ENCODE measurements around the gene ADAMTS7.
"Not testable (repeated sequence)": the region's sequence is repeated elsewhere in the genome, so short reads cannot be mapped to it uniquely, and the experiment has no call there.

Gene ADAMTS7

DNA sequence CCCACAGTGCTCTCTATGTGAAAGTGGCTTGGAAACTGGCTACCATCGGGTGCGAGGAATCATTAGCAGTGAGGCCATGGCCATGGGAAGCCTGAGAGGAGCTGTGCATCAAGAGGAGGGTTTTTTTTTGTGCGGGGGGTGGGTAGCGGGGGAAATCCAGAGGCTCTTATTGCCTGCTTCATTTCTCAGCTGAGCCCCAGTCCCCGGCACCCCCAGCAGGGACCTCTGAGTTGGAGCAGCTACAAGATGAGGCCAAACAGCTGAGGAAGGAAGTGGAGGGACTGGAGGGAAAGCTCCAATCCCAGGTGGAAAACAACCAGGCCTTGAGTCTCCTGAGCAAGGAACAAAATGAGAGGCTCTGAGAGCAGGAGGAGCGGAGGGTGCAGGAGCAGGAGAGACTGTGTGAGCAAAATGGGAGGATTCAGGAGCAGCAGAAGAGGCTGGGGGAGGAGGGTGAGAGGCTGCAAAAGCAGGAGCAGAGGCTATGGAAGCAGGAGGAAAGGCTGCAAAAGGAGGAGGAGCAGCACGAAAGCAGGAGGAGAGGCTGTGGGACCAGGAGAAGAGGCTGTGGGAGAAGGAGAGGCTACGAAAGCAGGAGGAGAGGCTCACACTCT is 76.7 kb downstream of the ADAMTS7 start:
- no peak for DNase-seq

DNA sequence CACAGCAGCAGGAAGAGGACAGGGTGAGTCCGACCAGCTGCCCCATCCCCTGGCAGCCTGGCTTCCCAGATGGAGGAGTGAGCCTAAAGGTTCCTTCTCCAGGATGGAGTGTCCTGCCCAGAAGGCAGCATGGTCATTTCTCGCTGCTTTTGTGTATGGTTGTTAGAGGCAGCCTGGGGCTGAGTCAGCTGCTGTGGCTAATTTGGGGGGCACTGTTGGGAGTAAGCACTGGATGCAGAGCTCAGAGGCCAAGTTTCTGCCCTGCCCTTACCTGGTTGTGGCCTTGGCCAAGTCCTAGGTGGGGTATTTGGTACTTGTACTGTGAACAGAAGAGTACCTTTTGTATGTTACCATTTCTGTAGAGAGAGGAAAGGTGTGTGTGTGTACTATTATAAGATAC is 78.6 kb downstream of the ADAMTS7 start:
- no peak for DNase-seq
- Histone ChIP-seq H3K36me3 (replicated peaks) (no peaks in the 10 kb centered on the region), H3K27ac (no peak overlapping the region), H3K4me3 (ENCODE audit: low read depth, low read length) (no peak overlapping the region), H3K27me3 (replicated peaks) (no peaks in the 10 kb centered on the region)
- in situ Hi-C loops (cut with HindIII; ENCODE audit: low pct_ligation_motif_present, low sequenced_read_pairs) = no loop called here
- TF ChIP-seq, protein P1, sequence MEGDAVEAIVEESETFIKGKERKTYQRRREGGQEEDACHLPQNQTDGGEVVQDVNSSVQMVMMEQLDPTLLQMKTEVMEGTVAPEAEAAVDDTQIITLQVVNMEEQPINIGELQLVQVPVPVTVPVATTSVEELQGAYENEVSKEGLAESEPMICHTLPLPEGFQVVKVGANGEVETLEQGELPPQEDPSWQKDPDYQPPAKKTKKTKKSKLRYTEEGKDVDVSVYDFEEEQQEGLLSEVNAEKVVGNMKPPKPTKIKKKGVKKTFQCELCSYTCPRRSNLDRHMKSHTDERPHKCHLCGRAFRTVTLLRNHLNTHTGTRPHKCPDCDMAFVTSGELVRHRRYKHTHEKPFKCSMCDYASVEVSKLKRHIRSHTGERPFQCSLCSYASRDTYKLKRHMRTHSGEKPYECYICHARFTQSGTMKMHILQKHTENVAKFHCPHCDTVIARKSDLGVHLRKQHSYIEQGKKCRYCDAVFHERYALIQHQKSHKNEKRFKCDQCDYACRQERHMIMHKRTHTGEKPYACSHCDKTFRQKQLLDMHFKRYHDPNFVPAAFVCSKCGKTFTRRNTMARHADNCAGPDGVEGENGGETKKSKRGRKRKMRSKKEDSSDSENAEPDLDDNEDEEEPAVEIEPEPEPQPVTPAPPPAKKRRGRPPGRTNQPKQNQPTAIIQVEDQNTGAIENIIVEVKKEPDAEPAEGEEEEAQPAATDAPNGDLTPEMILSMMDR (IDR thresholded peaks at IDR 0.05; ENCODE audit: low read depth, low read length, missing control alignments) = no peak

More for the DNA sequence above, 76.7 kb downstream of the ADAMTS7 start:
- Histone ChIP-seq H3K27ac (no peak overlapping the region), H3K27me3 (replicated peaks) (no peaks in the 10 kb centered on the region), H3K36me3 (replicated peaks) (no peaks in the 10 kb centered on the region), H3K4me3 (ENCODE audit: low read depth, low read length) (no peak overlapping the region)
- TF ChIP-seq, protein P1 (IDR thresholded peaks at IDR 0.05; ENCODE audit: low read depth, low read length, missing control alignments) = no peak
- in situ Hi-C loops (cut with HindIII; ENCODE audit: low pct_ligation_motif_present, low sequenced_read_pairs) = no loop called here

DNA sequence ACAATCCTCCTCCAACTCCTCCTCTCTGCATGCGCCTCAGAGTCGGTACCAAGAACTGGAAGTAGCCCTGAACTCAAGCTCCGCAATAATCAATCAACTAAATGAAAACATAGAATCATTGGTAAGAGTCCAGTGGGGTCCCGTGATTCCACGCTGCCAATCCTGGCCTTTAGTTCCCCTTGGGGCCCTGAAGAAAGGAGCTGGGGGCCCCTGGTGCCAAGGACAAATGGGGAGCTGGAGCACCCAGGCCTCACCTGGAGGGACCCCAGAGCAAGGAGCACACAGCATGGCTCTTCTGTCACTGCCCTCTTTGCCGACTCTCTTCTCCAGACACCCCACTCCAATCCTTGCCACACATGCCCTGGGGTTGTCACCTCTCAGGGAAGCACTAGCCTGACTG is 80.3 kb downstream of the ADAMTS7 start:
- in situ Hi-C loops (cut with HindIII; ENCODE audit: low pct_ligation_motif_present, low sequenced_read_pairs) = no loop called here
- Histone ChIP-seq H3K36me3 (replicated peaks) (no peaks in the 10 kb centered on the region), H3K4me3 (ENCODE audit: low read depth, low read length) (no peak overlapping the region), H3K27me3 (replicated peaks) (no peaks in the 10 kb centered on the region), H3K27ac (no peak overlapping the region)
- TF ChIP-seq, protein P1 (IDR thresholded peaks at IDR 0.05; ENCODE audit: low read depth, low read length, missing control alignments) = no peak
- no peak for DNase-seq

DNA sequence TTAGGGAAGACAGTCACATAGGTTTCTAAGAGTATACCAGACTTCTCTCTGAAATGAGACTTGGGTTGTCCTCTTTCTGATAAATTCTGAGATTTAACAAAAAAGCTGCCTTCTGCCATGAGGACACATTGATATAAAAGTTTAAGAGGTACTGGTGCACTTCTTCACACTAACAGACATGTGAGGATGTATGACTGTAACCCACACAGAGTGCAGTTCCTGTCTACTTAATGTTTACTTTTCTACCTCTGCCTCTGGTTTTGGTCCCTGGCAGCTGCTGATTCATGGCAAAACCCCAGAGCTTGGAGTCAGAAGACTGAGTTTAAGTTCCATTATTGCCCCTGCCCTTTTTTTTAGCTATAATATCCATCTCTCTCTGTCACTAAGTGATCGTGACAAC is 82.8 kb downstream of the ADAMTS7 start:
- H3K27me3 ChIP-seq (replicated peaks); H3K4me3 ChIP-seq (ENCODE audit: low read depth, low read length); H3K36me3 ChIP-seq (replicated peaks); in situ Hi-C loops (cut with HindIII; ENCODE audit: low pct_ligation_motif_present, low sequenced_read_pairs): not testable (repeated sequence)
- DNase-seq = peak; percentile 42
- H3K27ac ChIP-seq = peak overlapping the region; percentile 48

DNA sequence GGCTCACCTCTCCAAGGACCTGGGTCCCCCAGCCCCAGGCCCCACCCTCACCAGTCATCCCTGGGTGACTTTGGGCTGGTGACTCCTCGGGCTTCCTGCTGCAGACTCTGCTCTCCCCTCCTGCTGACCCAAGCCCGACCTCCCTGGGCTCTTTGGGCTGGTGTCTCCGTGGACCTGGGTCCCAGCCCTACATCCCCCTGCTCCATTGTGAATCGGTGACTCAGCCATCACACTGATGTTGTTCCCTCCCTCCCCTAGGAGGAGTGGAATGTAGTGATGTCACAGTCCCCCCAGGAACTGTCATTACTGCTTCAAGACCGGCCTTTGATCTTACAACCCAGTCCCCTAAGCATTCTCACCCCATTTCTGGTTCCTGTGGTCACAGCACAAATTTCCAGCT is 83.7 kb downstream of the ADAMTS7 start:
- in situ Hi-C loops (cut with HindIII; ENCODE audit: low pct_ligation_motif_present, low sequenced_read_pairs) = no loop called here

DNA sequence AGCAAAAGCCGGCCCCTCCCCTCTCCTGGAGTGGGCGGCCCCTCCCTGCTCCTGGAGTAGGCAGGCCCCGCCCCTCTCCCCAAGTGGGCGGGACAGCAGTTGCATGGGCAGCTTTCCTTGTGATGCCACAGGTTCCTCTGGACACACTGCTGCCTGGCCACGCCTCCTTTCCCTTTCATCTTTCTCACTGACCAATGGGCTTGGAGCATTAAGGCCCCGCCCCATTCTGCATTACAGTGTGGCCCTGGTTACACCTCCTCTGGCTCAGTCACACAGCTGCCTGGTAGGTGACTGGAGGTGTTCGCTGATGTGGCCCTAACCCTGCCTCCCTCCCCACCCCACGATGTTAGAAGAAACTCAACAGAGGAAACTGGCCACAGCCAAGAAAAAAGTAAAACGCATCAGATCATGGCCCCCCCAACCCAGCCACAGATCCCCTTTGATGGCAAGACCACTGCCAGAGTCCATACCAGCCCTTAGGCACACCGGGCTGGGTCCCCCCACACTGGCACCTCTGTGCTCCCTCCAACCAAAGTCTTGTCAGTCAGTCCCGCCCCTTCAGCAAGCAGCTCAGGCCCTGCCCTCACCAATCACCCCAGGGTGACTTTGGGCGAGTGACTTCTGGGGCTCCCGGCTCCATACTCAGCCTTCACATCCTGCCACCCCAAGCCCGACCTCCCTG is 84.3 kb downstream of the ADAMTS7 start:
- in situ Hi-C loops (cut with HindIII; ENCODE audit: low pct_ligation_motif_present, low sequenced_read_pairs) = no loop called here
- Histone ChIP-seq H3K36me3 (replicated peaks) (no peaks in the 10 kb centered on the region), H3K27me3 (replicated peaks) (no peaks in the 10 kb centered on the region), H3K27ac (peak overlapping the region; percentile 48), H3K4me3 (ENCODE audit: low read depth, low read length) (no peak overlapping the region)
- TF ChIP-seq, protein P1 (IDR thresholded peaks at IDR 0.05; ENCODE audit: low read depth, low read length, missing control alignments) = no peak
- DNase-seq = peak; percentile 16

More for the DNA sequence above, 83.7 kb downstream of the ADAMTS7 start:
- Histone ChIP-seq H3K36me3 (replicated peaks) (no peaks in the 10 kb centered on the region), H3K4me3 (ENCODE audit: low read depth, low read length) (no peak overlapping the region), H3K27me3 (replicated peaks) (no peaks in the 10 kb centered on the region), H3K27ac (peak overlapping the region; percentile 48)
- DNase-seq = peak; percentile 68
- TF ChIP-seq, protein P1 (IDR thresholded peaks at IDR 0.05; ENCODE audit: low read depth, low read length, missing control alignments) = no peak

DNA sequence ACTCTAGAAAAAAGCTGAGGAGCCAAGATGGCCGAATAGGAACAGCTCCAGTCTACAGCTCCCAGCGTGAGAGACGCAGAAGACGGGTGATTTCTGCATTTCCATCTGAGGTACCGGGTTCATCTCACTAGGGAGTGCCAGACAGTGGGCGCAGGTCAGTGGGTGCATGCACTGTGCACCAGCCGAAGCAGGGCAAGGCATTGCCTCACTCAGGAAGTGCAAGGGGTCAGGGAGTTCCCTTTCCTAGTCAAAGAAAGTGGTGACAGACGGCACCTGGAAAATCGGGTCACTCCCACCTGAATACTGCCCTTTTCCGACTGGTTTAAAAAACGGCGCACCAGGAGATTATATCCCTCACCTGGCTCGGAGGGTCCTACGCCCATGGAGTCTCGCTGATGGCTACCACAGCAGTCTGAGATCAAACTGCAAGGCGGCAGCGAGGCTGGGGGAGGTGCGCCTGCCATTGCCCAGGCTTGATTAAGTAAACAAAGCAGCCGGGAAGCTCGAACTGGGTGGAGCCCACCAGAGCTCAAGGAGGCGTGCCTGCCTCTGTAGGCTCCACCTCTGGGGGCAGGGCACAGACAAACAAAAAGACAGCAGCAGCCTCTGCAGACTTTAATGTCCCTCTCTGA is 91.3 kb downstream of the ADAMTS7 start:
- H3K27ac ChIP-seq; H3K36me3 ChIP-seq (replicated peaks); H3K4me3 ChIP-seq (ENCODE audit: low read depth, low read length); in situ Hi-C loops (cut with HindIII; ENCODE audit: low pct_ligation_motif_present, low sequenced_read_pairs); DNase-seq; H3K27me3 ChIP-seq (replicated peaks): not testable (repeated sequence)
